HG03139 (cell line): ENCODE measurements around the gene KRT35.

Source experiments
- ATAC-seq: cut with Tn5 transposase; IDR thresholded peaks from one replicate; pipeline ENCODE4 v1.9.1; 2021; ENCODE audit not compliant: unreplicated experiment

The KRT35 gene

GRCh38 chr17:41490000-41490990 lies 9.3 kb upstream of the KRT35 start:
- no peak for ATAC-seq

DNA sequence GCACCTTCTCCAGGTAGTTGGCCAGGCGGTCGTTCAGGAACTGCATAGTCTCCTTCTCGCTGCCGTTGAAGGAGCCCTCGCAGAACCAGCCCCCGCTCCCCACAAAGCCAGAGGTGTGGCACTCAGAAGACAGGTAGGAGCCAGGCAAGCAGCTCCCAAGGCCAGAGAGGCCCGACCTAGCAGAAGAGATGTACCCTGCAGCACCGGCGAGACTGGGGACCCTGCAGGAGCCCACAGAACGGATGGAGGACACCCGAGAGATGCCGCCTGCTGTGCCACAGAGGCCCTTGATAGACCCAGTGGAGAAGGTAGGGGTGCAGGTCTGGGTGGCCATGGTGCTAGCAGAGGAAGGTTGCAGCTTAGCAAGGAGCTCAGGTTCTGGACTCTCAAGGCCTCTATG lies 8.6 kb upstream of the KRT35 start, which contains the start of gene KRT36:
KRT36 (minus strand) TSS at position 380 of the 400 bp plus-strand sequence; CDS start at position 334, 46 bp downstream.
- no peak for ATAC-seq

- no peak for ATAC-seq
Observed at GRCh38 chr17:41486809-41487530, 6.0 kb upstream of the KRT35 start.

- no peak for ATAC-seq
Observed at GRCh38 chr17:41486316-41486715, 5.4 kb upstream of the KRT35 start.

- no peak for ATAC-seq
Observed at GRCh38 chr17:41484920-41485904, 4.3 kb upstream of the KRT35 start.

DNA sequence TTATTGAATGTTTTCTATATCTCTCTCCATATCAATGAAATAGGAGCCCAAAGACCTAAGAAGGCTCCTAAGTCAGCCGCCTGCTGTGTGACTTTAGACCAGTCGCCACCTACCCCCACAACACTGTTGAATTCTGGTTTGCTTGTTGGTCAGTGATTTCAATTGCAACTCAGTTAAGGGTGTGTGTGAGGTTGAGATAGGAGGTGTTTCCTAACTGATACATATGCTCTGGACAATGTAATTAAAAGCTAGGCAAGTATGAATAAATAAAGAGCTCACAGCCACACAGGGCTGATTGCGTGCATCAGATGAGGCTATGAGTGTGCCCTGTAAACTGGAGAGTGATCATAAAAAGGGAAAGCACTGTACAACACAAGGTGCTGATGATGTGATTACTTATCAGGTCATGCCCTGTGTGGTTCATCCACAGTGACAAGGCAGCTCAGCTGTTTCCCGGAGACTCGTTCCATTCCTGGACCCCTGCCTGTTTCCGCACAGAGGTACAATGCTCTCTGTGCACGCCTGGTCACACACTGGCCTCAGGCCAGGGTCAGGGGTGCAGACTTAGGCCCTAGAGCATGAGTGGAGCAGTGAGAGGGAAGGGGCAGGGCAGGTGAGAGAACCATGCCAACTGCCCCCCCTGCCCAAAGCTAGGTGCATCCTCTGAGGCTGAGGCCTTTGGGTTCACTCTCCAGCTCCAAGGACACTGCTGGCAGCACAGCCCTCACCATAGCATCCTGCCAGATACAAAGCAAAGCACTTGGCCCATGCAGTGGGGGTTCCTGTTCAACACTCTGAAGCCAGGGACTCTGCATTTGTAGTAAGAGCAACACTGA lies 3.3 kb upstream of the KRT35 start:
- ATAC-seq = no peak

DNA sequence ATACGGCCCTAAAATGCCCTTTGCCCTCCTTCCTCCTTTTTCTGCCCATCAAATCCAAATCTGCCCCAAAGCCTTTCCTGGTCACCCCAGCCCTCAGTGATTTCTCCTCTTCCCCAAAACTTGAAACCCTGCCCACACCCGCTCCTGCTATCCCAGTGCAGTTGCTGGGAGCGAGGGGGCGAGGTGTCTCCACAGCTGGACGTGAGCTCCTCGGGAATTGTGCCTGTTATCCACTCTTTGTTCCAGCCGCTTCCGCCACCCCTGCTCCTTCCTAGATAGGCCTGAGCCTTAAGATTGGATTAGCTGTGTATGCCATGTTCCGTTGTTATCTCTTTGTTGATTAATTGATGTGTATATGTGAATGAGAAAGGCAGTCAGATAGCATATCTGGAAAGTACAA lies 2.6 kb upstream of the KRT35 start:
- no peak for ATAC-seq

DNA sequence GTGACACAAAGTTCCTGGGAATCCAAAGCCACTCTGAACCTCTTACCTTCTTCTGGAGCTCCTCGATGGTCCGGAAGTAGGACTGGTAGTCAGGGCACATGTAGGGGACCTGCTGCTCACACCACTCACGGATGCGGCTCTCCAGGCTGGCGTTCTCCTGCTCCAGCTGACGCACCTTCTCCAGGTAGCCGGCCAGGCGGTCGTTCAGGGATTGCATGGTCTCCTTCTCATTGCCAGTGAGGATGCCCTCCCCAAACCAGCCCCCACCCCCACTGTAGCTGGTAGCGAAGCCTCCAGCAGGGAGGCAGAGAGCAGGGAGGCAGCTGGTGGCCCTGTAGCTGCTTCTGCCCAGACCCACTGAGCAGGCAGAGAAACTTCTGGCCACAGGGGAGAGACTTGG lies 370 bp downstream of the KRT35 start:
- ATAC-seq = no peak

DNA sequence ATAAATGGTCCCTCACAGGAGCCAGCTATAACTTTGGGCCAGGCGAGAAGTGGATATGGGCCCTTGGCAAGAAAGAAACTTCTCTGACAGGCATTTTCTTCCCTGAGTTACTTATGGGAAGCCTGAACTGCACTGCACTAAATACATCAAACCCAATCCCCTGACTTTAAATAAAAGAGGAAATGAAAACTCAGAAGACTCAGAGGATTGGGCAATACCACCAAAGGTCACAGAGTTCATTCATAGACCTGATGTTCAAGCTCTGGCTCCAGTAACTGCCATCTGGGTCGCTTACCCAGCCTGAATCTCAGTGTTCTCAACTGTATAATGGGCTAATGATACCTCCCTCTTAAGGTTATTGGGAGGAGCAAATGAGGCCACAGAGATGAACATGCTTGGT lies 815 bp downstream of the KRT35 start:
- ATAC-seq = no peak

- no peak for ATAC-seq
Observed at GRCh38 chr17:41478237-41478636, 2.7 kb downstream of the KRT35 start.

- ATAC-seq = no peak
Observed at GRCh38 chr17:41476866-41477815, 3.8 kb downstream of the KRT35 start.

DNA sequence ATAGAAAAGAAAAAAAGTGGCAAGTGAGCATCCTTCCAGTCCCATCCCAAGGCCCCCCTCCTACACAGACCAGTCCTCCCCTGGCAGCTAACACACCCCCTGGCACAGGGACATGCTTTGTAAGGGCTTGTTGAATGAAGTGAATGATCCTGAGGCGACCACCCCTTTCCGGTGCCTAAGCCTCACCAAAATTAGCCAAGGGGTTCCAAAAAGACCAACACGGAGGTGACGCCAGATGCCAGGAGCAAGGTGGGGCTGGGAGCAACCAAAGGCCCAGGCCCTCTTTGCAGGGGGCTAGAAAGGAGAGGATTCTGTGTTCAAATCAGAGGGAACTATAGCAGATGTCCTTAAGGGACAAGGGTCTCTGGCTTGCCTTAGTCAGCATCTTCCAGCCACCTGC lies 5.5 kb downstream of the KRT35 start:
- no peak for ATAC-seq

DNA sequence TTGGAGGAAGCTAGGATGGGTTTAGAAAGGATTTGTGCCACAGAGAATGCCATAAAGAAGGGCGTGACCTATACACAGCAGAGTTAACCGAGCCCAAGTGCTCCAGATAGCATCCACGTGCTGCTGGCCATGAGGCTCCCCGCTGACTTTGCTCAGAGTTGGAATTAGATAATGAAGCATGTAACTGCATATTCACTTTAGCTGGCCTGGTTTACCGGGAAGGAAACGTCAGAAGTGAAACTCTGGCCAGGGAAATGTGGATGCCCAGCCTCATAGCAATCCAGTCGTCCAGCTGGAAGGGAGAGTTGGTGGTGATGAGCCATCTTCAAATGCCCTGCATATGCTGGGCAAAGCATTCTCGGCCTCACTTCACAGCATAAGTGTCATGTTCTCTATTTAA lies 6.1 kb downstream of the KRT35 start:
- ATAC-seq = no peak

GRCh38 chr17:41468346-41468745 lies 12.6 kb downstream of the KRT35 start:
- ATAC-seq = no peak

DNA sequence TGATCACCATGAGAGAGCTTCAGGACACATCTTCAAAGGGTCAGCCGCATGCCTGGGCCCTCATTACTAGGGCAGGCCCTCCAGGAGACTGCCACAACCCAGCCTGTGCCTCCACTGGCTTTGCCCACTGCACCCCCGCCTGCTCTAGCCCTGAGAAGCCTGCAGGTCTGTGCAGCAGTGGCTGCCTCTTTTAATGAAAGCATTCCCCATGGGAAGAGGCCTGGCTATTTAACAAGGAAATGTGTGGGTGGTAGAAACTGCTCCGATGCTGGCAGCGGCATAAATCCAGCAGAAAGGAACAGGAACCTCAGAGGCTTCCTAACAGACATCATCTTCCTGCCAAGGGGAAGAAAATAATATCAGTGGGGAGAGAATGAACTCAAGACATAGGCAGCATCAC lies 13.4 kb downstream of the KRT35 start:
- no peak for ATAC-seq

GRCh38 chr17:41466988-41467387 lies 14.0 kb downstream of the KRT35 start, which contains the start of gene KRT32:
KRT32 (minus strand) TSS chr17:41467386; CDS start chr17:41467325, 61 bp downstream.
- ATAC-seq = no peak

DNA sequence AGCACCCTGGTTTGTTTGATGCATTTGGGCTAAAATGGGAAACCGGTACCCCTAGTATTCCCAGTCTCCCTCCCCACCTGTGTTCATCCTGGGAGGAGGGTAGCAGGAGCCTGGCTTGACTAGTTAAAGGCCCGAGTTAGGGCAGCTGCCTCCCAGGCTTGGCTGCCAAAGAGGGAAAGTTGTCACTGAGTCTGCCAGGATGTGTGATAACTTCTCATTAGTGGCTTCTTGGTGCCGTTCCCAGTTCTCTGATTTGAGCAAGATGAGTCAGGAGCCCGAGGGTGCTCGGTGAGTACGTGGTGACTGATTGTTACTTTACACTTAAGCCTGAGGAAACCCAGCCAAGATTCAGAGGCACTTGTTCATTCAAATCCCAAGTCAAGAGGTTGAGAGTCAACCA lies 16.3 kb downstream of the KRT35 start:
- ATAC-seq = no peak

- no peak for ATAC-seq
Observed at GRCh38 chr17:41464173-41464572, 16.8 kb downstream of the KRT35 start.

DNA sequence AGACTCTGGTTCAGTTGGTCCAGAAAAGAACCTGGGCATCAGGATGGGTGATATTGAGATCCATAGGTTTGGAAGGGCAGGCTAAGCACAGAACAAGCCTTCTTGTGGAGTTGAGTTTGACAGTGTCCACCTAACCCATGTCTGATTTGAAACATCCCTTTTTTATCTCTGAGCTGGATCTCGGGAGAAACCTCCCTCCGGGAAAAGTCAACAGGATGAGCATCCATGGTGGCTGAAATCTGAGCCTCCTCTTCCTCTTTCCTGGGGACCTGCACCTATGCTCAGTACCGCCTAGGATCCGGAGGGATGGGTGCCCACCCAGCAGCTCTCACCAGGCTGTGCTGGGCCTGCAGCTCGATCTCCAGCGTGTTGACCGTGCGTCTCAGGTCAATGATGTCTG lies 17.2 kb downstream of the KRT35 start:
- ATAC-seq = no peak
